Sigmoid colon (tissue), 4 donors: ENCODE results near the gene PLCL1.

Experiments used
- EP300 ChIP-seq, 4 donors: sonication (generic); formaldehyde crosslinking; IDR thresholded peaks; one replicate each; pipeline ENCODE4 v1.6.1; 2017; ENCODE audit warnings: antibody characterized with exemption in 4 of 4
- POLR2A ChIP-seq, 2 donors: fragments of 450-650 bp; IDR thresholded peaks; one replicate each; pipeline ENCODE4 v1.6.1; 2016; ENCODE audit warnings: antibody characterized with exemption in 2 of 2, mild to moderate bottlenecking in 2 of 2, moderate library complexity in 2 of 2
- TF ChIP-seq, protein P1 (sequence below), 4 experiments: fragments of 450-650 bp in 3 of 4; fragments of 200-600 bp in 1 of 4; IDR thresholded peaks; one replicate each; pipeline ENCODE4 v1.5.1; 2016 to 2019; ENCODE audit warnings: antibody characterized with exemption in 4 of 4, mild to moderate bottlenecking in 3 of 4, moderate library complexity in 2 of 4

DNA sequence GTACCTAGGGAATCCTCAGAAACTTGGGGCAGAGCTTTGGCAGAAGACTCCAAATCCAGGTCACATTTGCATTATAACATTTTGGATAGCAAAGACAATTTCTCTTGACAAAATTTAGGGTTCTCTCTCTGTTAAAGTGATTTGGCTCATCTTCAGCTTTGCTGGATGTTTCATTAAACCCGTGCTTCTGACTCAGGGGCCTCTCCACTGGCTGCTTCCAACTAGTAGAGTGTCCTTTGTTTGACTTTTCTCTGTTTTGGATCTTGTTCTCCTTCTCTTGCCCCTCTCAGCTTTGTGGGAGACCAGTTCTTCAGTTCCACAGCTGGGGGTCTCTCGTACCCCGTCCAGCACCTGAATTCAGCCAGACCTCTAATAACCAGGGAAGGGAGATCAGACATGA is 145.6 kb downstream of the PLCL1 start:
- TF ChIP-seq, protein P1, sequence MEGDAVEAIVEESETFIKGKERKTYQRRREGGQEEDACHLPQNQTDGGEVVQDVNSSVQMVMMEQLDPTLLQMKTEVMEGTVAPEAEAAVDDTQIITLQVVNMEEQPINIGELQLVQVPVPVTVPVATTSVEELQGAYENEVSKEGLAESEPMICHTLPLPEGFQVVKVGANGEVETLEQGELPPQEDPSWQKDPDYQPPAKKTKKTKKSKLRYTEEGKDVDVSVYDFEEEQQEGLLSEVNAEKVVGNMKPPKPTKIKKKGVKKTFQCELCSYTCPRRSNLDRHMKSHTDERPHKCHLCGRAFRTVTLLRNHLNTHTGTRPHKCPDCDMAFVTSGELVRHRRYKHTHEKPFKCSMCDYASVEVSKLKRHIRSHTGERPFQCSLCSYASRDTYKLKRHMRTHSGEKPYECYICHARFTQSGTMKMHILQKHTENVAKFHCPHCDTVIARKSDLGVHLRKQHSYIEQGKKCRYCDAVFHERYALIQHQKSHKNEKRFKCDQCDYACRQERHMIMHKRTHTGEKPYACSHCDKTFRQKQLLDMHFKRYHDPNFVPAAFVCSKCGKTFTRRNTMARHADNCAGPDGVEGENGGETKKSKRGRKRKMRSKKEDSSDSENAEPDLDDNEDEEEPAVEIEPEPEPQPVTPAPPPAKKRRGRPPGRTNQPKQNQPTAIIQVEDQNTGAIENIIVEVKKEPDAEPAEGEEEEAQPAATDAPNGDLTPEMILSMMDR (IDR thresholded peaks at IDR 0.05) = no peak
- TF ChIP-seq EP300 (IDR thresholded peaks at IDR 0.05) (no peak), POLR2A (IDR thresholded peaks at IDR 0.05) (no peak)
